Activated naive CD8-positive, alpha-beta T cell treated with anti-CD3 and anti-CD28 coated beads, Interleukin-2, amount 10 ng/mL, durations not matched to agents 7 days and 5 days (primary cell): ENCODE data around the gene KCNC4. TPM values are rescaled to one million over a fixed set of nuclear protein-coding genes. Genes with fewer than 3 reads are reported as not detected.

Experiments used
- ATAC-seq: fragments of 150-1000 bp; cut with Tn5 transposase; one replicate; pipeline ENCODE4 v1.10.0; 2021; ENCODE audit warnings: low read depth, moderate library complexity
- POLR2A ChIA-PET: fragments of 350-600 bp; sonication (Branson Sonifier 250); formaldehyde crosslinking; loops from one replicate; lab custom pipeline; 2021; ENCODE audit warnings: antibody characterized with exemption; lab: Charles Lee
- DNase-seq: peaks from one replicate; pipeline ENCODE4 v3.0.0; 2021
- H3K27ac Mint-ChIP-seq: one replicate; pipeline ENCODE4 v1.8.0; 2022; ENCODE audit warnings: mild to moderate bottlenecking, mixed read lengths
- H3K27me3 Mint-ChIP-seq: one replicate; pipeline ENCODE4 v1.8.0; 2022; ENCODE audit warnings: mild to moderate bottlenecking, moderate library complexity, mixed read lengths
- H3K36me3 Mint-ChIP-seq: one replicate; pipeline ENCODE4 v1.8.0; 2021; ENCODE audit warnings: mild to moderate bottlenecking, mixed read lengths
- H3K4me1 Mint-ChIP-seq: one replicate; pipeline ENCODE4 v1.8.0; 2021; ENCODE audit warnings: mixed read lengths
- H3K4me3 Mint-ChIP-seq: one replicate; pipeline ENCODE4 v1.8.0; 2022; ENCODE audit warnings: mild to moderate bottlenecking, moderate library complexity, mixed read lengths
- H3K9me3 Mint-ChIP-seq: one replicate; pipeline ENCODE4 v1.8.0; 2021; ENCODE audit warnings: mixed read lengths
- total RNA-seq, 2 experiments: library from RNA; stranded (reverse); gene quantifications; one replicate each; pipeline ENCODE4 v1.2.3, GENCODE V29; 2021

Gene KCNC4
- total RNA-seq, 2 experiments from 2014 or later, result 8.9 to 9.0 TPM

GRCh38 chr1:110208916-110209645, 1.0 kb upstream of the KCNC4 start:
- Mint-ChIP-seq H3K9me3 (no peaks in the 10 kb centered on the region), H3K27me3 (peaks cover 11% of the 10 kb centered on the region), H3K4me3 (peak overlapping the region; percentile 93), H3K4me1 (peaks cover 34% of the 10 kb centered on the region), H3K36me3 (no peaks in the 10 kb centered on the region), H3K27ac (peak overlapping the region; percentile 89)
- POLR2A ChIA-PET, result interaction anchor here (0.6 to 7.0 kb wide), 4 partner anchors 101 to 930 kb away, joined by 3 to 100 read pairs (median 9); partner anchors contain the start of gene RBM15
- DNase-seq (no peak), ATAC-seq (no peak)

GRCh38 chr1:110210604-110211495, 736 bp downstream of the KCNC4 start:
- Mint-ChIP-seq H3K4me3 (peak overlapping the region; percentile 89), H3K9me3 (no peaks in the 10 kb centered on the region), H3K36me3 (no peaks in the 10 kb centered on the region), H3K4me1 (peaks cover 36% of the 10 kb centered on the region), H3K27ac (peak overlapping the region; percentile 87), H3K27me3 (peaks cover 11% of the 10 kb centered on the region)
- POLR2A ChIA-PET, result interaction anchor here (7.0 kb wide), 1 partner anchor 128 kb away, joined by 100 read pairs; the partner anchor contains the start of gene RBM15
- ATAC-seq (peak; percentile 15), DNase-seq (peak; percentile 72)

GRCh38 chr1:110211496-110212168, 1.5 kb downstream of the KCNC4 start:
- no peak for ATAC-seq
- DNase-seq, result no peak
- POLR2A ChIA-PET, result interaction anchor here (7.0 kb wide), 1 partner anchor 127 kb away, joined by 100 read pairs; the partner anchor contains the start of gene RBM15

GRCh38 chr1:110212169-110213142, 2.3 kb downstream of the KCNC4 start:
- H3K9me3 Mint-ChIP-seq, result no peaks in the 10 kb centered on the region
- no peaks in the 10 kb centered on the region for H3K36me3 Mint-ChIP-seq
- peaks cover 31% of the 10 kb centered on the region for H3K4me1 Mint-ChIP-seq
- H3K27ac Mint-ChIP-seq, result peak overlapping the region; percentile 52
- peak overlapping the region; percentile 77 for H3K4me3 Mint-ChIP-seq
- POLR2A ChIA-PET, result interaction anchor here (7.0 kb wide), 1 partner anchor 126 kb away, joined by 100 read pairs; the partner anchor contains the start of gene RBM15
- peaks cover 11% of the 10 kb centered on the region for H3K27me3 Mint-ChIP-seq
- no peak for DNase-seq
- no peak for ATAC-seq

More at GRCh38 chr1:110211496-110212168, 1.5 kb downstream of the KCNC4 start:
- Mint-ChIP-seq H3K27ac (peak overlapping the region; percentile 87), H3K4me1 (peaks cover 36% of the 10 kb centered on the region), H3K36me3 (no peaks in the 10 kb centered on the region), H3K4me3 (peak overlapping the region; percentile 89), H3K9me3 (no peaks in the 10 kb centered on the region), H3K27me3 (peaks cover 11% of the 10 kb centered on the region)

- DNase-seq (no peak), ATAC-seq (no peak)
- Mint-ChIP-seq H3K9me3 (no peaks in the 10 kb centered on the region), H3K4me3 (peak overlapping the region; percentile 46), H3K27me3 (peaks cover 11% of the 10 kb centered on the region), H3K36me3 (no peaks in the 10 kb centered on the region), H3K4me1 (peaks cover 26% of the 10 kb centered on the region), H3K27ac (no peak overlapping the region)
- POLR2A ChIA-PET, result interaction anchor here (7.0 kb wide), 1 partner anchor 125 kb away, joined by 100 read pairs; the partner anchor contains the start of gene RBM15
Measured at GRCh38 chr1:110213143-110213540, 3.0 kb downstream of the KCNC4 start.

- no peaks in the 10 kb centered on the region for H3K36me3 Mint-ChIP-seq
- no peak overlapping the region for H3K4me3 Mint-ChIP-seq
- DNase-seq (no peak), ATAC-seq (no peak)
- H3K27ac Mint-ChIP-seq, result no peak overlapping the region
- H3K4me1 Mint-ChIP-seq, result peaks cover 18% of the 10 kb centered on the region
- peaks cover 11% of the 10 kb centered on the region for H3K27me3 Mint-ChIP-seq
- H3K9me3 Mint-ChIP-seq, result no peaks in the 10 kb centered on the region
- POLR2A ChIA-PET, result no interaction called here
Measured at GRCh38 chr1:110214454-110215404, 4.6 kb downstream of the KCNC4 start.

GRCh38 chr1:110215621-110216515, 5.8 kb downstream of the KCNC4 start:
- no peak for ATAC-seq
- Mint-ChIP-seq H3K36me3 (no peaks in the 10 kb centered on the region), H3K9me3 (no peaks in the 10 kb centered on the region), H3K4me1 (peaks cover 18% of the 10 kb centered on the region), H3K27me3 (peaks cover 11% of the 10 kb centered on the region), H3K4me3 (no peak overlapping the region), H3K27ac (no peak overlapping the region)
- POLR2A ChIA-PET, result no interaction called here
- no peak for DNase-seq

GRCh38 chr1:110216844-110217444, 6.8 kb downstream of the KCNC4 start:
- POLR2A ChIA-PET, result no interaction called here

GRCh38 chr1:110218137-110218536, 8.0 kb downstream of the KCNC4 start:
- POLR2A ChIA-PET, result no interaction called here
- no peak for ATAC-seq
- no peak overlapping the region for H3K4me3 Mint-ChIP-seq

More at GRCh38 chr1:110216844-110217444, 6.8 kb downstream of the KCNC4 start:
- DNase-seq (no peak), ATAC-seq (no peak)
- Mint-ChIP-seq H3K4me1 (peaks cover 13% of the 10 kb centered on the region), H3K27me3 (peaks cover 9% of the 10 kb centered on the region), H3K36me3 (no peaks in the 10 kb centered on the region), H3K9me3 (no peaks in the 10 kb centered on the region), H3K27ac (no peak overlapping the region), H3K4me3 (no peak overlapping the region)

GRCh38 chr1:110218739-110219138, 8.6 kb downstream of the KCNC4 start:
- Mint-ChIP-seq H3K9me3 (no peaks in the 10 kb centered on the region), H3K27me3 (no peaks in the 10 kb centered on the region), H3K27ac (no peak overlapping the region), H3K4me3 (no peak overlapping the region), H3K4me1 (peaks cover 2% of the 10 kb centered on the region), H3K36me3 (no peaks in the 10 kb centered on the region)
- ATAC-seq (no peak), DNase-seq (no peak)
- POLR2A ChIA-PET, result no interaction called here

More at GRCh38 chr1:110218137-110218536, 8.0 kb downstream of the KCNC4 start:
- Mint-ChIP-seq H3K9me3 (no peaks in the 10 kb centered on the region), H3K27ac (no peak overlapping the region), H3K27me3 (peaks cover under 1% of the 10 kb centered on the region), H3K36me3 (no peaks in the 10 kb centered on the region), H3K4me1 (peaks cover 6% of the 10 kb centered on the region)
- no peak for DNase-seq
